Adrenal gland (tissue), 12 donors: ENCODE data around the gene ISG20L2. TPM values are rescaled to one million over a fixed set of nuclear protein-coding genes. Genes with fewer than 3 reads are reported as not detected.

Experiments
- DNase-seq, 7 donors: peaks; one replicate each; pipeline ENCODE4 v3.0.0-alpha.2; 2019 to 2020
- H3K27ac ChIP-seq, 5 donors: fragments of 200-600 bp; sonication (generic) in 4 of 5; 1 replicate in 3 of 5; 2 replicates in 2 of 5; pipeline versions ENCODE4 v1.5.1 to v1.8.0; 2016 to 2020; ENCODE audit warnings: mild to moderate bottlenecking in 1 of 5
- H3K27me3 ChIP-seq: fragments of 200-600 bp; 2 replicates; pipeline ENCODE4 v1.8.0; 2021
- H3K36me3 ChIP-seq, 2 donors: fragments of 200-600 bp; replicated peaks in 1 of 2; 1 replicate in 1 of 2; 2 replicates in 1 of 2; pipeline versions ENCODE4 v1.5.1 to v1.8.0; 2018 to 2022
- H3K4me1 ChIP-seq, 2 donors: fragments of 200-600 bp; replicated peaks in 1 of 2; 1 replicate in 1 of 2; 2 replicates in 1 of 2; pipeline versions ENCODE4 v1.5.1 to v1.8.0; 2018 to 2021
- H3K4me3 ChIP-seq, 4 donors: fragments of 200-600 bp; sonication (generic) in 3 of 4; one replicate each; pipeline ENCODE4 v1.5.1; 2016 to 2018
- H3K9me3 ChIP-seq, 3 donors: fragments of 200-600 bp; sonication (generic) in 1 of 3; replicated peaks in 1 of 3; 1 replicate in 2 of 3; 2 replicates in 1 of 3; pipeline versions ENCODE4 v1.5.1 to v1.8.0; 2016 to 2021
- CTCF ChIP-seq, 6 experiments: fragments of 450-650 bp in 4 of 6; fragments of 200-600 bp in 2 of 6; sonication (generic) in 1 of 6; IDR thresholded peaks; 1 replicate in 5 of 6; 2 replicates in 1 of 6; pipeline versions ENCODE4 v1.5.1 to v1.8.0; 2016 to 2021; ENCODE audit warnings: antibody characterized with exemption in 6 of 6, mild to moderate bottlenecking in 2 of 6, moderate library complexity in 1 of 6
- POLR2A ChIP-seq, 2 donors: fragments of 450-650 bp; IDR thresholded peaks; one replicate each; pipeline ENCODE4 v1.6.1; 2017; ENCODE audit warnings: antibody characterized with exemption in 2 of 2, mild to moderate bottlenecking in 2 of 2, moderate library complexity in 1 of 2
- WGBS, 4 donors: extraction: QIAGEN DNeasy Blood & Tissue Kit in 2 of 4; methylation state at CpG; one replicate each; pipeline versions ENCODE4 v1.1.5 to v1.1.7; 2013 to 2017; 5-methylcytosine and 5-hydroxymethylcytosine counted together
- intact Hi-C, 2 donors: fragments of 100-400 bp; cut with DNase I; formaldehyde crosslinking; loops; one replicate each; pipeline versions ENCODE4 v1.14.1 to v1.15.0; 2022 to 2023
- polyA plus RNA-seq, 3 donors: library from polyadenylated mRNA; stranded (reverse); fragments of 200-250 nt in 2 of 3; fragments of 350-450 nt in 1 of 3; fragmentation: Illumina TruSeq in 1 of 3; extraction: RNeasy Lipid Tissue Mini Kit (QIAGEN cat#74804) in 1 of 3; gene quantifications; one replicate each; pipeline ENCODE4 v1.2.3, GENCODE V29; 2013 to 2014
- total RNA-seq, 9 donors: library from RNA; depleted of rRNA in 4 of 9; stranded (reverse); fragments of >200 nt in 4 of 9; fragments of 120-200 nt in 1 of 9; fragmentation: NEBNext Ultra II Directional in 1 of 9; extraction: Animal tissue kit (Norgen Biotek cat#: 25700) in 1 of 9; gene quantifications; one replicate each; pipeline versions ENCODE4 v1.1.0 to v1.2.4, GENCODE V29; 2013 to 2023
- donor health status: healthy with polysubstance abuse.
- donor health status: Bipolar disorder and iron deficiency.
- donor health status: DM: yes; HTN: yes; CAD: no.
- donor health status: DM: no; HTN: no; CAD: no.
- donor health status: DM: no; HTN: no; CAD: no.
- donor health status: DM: yes; HTN: yes; CAD: no.

Gene ISG20L2
- total and polyA plus RNA-seq, 12 donors = 5.5 to 40.0 (median 18.3) TPM

GRCh38 chr1:156747742-156748669 is 19.4 kb upstream of the ISG20L2 start:
- 8 to 10% (median 9%) methylated on average over 8 of the region's 8 CpGs for WGBS, 4 donors
- TF ChIP-seq CTCF (IDR thresholded peaks at IDR 0.05) = no peak
- intact Hi-C loops = no loop called here
- Histone ChIP-seq H3K9me3 (no peaks in the 10 kb centered on the region), H3K4me1 (peaks cover 56 to 59% of the 10 kb centered on the region in 2 donors), H3K27me3 (no peaks in the 10 kb centered on the region), H3K36me3 (peaks cover 0 to 13% of the 10 kb centered on the region in 2 donors), H3K4me3 (peak overlapping the region in 2 of 4 donors; percentile 34 to 93), H3K27ac (peak overlapping the region; percentile 88 to 98 (median 97))
- peak in 2 of 7 donors; percentile 28 to 29 for DNase-seq

- H3K4me3 ChIP-seq = peak overlapping the region in 2 of 4 donors; percentile 40 to 93
- H3K9me3 ChIP-seq = no peaks in the 10 kb centered on the region
- H3K36me3 ChIP-seq = peaks cover 0 to 21% of the 10 kb centered on the region in 2 donors
- intact Hi-C loops = no loop called here
- H3K27me3 ChIP-seq = no peaks in the 10 kb centered on the region
- WGBS, 4 donors = 1 to 4% (median 1%) methylated on average over 9 to 23 of the region's 29 CpGs
- peak in 3 of 6 experiments; percentile 9 to 20 (median 19) for TF ChIP-seq CTCF (IDR thresholded peaks at IDR 0.05)
- peak in 1 of 2 donors; percentile 50 for TF ChIP-seq POLR2A (IDR thresholded peaks at IDR 0.05)
- DNase-seq = peak; percentile 92 to 97 (median 96)
- peak overlapping the region; percentile 92 to 98 (median 97) for H3K27ac ChIP-seq
- peaks cover 47 to 52% of the 10 kb centered on the region in 2 donors for H3K4me1 ChIP-seq
Observed at GRCh38 chr1:156746728-156747631, 18.4 kb upstream of the ISG20L2 start.

- intact Hi-C loops = no loop called here
- H3K36me3 ChIP-seq = peaks cover 0 to 21% of the 10 kb centered on the region in 2 donors
- H3K27ac ChIP-seq = peak overlapping the region; percentile 92 to 98 (median 97)
- 33 to 55% (median 38%) methylated on average over 7 to 9 of the region's 9 CpGs for WGBS, 4 donors
- no peak for TF ChIP-seq CTCF (IDR thresholded peaks at IDR 0.05)
- no peak for TF ChIP-seq POLR2A (IDR thresholded peaks at IDR 0.05)
- H3K4me3 ChIP-seq = peak overlapping the region in 2 of 4 donors; percentile 40 to 93
- DNase-seq = no peak
- H3K9me3 ChIP-seq = no peaks in the 10 kb centered on the region
- H3K4me1 ChIP-seq = peaks cover 47 to 55% of the 10 kb centered on the region in 2 donors
- no peaks in the 10 kb centered on the region for H3K27me3 ChIP-seq
Observed at GRCh38 chr1:156746406-156746727, 17.8 kb upstream of the ISG20L2 start.

GRCh38 chr1:156745881-156746280 is 17.3 kb upstream of the ISG20L2 start:
- Histone ChIP-seq H3K27me3 (no peaks in the 10 kb centered on the region), H3K4me1 (peaks cover 47 to 56% of the 10 kb centered on the region in 2 donors), H3K27ac (peak overlapping the region; percentile 92 to 98 (median 97)), H3K36me3 (peaks cover 0 to 21% of the 10 kb centered on the region in 2 donors), H3K9me3 (no peaks in the 10 kb centered on the region), H3K4me3 (peak overlapping the region in 1 of 4 donors; percentile 93)
- 48 to 63% (median 52%) methylated on average over 3 of the region's 3 CpGs for WGBS, 4 donors
- no peak for DNase-seq
- intact Hi-C loops = no loop called here
- no peak for TF ChIP-seq CTCF (IDR thresholded peaks at IDR 0.05)
- TF ChIP-seq POLR2A (IDR thresholded peaks at IDR 0.05) = no peak
